Measurements from ENCODE around the gene CLDN15.
"Not testable (repeated sequence)": the region's sequence is repeated elsewhere in the genome, so short reads cannot be mapped to it uniquely, and the experiment has no call there.

CLDN15 gene

DNA sequence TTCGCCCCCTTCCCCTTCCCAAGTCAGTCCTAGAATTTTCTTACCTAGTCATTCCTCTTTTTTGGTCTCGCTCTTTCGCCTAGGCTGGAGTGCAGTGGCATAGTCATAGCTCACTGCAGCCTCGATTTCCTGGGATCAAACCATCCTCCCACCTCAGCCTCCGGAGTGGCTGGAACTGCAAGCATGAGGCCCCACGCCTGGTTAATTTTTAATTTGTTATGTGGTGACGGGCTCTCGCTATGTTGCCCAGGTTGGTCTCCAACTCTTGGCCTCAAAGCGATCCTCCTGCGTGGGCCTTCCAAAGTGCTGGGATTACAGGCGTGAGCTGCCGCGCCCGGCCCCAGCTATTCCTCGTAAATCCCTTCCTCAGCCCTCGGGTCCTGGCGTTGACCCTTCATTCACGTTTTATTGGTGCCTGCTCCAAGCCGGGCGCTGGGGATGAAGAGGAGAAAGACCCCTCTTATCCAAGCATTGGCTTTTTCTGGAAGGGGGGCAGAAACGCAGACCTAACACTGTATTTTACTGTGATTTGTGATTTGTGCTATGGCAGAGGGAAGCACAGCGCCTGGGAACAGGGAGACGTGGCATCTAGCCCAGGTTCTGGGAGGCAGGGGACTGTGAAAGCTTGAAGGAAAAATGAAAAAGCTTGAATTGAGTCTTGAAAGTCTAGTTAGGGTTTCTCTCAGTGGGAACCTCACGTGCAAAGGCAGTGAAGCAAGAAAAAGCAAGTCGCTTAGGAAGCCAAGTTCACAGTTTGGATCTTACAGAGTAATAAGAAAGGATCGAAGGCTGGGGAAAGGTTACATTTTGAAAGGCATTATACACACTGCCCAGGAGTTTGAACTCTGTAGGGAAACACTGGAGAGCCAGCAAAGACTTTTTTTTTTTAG, 19.1 kb downstream of the CLDN15 start:
- no peak for DNase-seq

- peak; percentile 91 for DNase-seq
Measured at GRCh38 chr7:101217388-101218235, 20.0 kb downstream of the CLDN15 start, which contains the start of the genes PLOD3 and ZNHIT1. PLOD3 (minus strand) TSS chr7:101217581; CDS start chr7:101217274, 307 bp downstream. ZNHIT1 (plus strand) TSS chr7:101218165; CDS start chr7:101218196, 31 bp downstream.

DNA sequence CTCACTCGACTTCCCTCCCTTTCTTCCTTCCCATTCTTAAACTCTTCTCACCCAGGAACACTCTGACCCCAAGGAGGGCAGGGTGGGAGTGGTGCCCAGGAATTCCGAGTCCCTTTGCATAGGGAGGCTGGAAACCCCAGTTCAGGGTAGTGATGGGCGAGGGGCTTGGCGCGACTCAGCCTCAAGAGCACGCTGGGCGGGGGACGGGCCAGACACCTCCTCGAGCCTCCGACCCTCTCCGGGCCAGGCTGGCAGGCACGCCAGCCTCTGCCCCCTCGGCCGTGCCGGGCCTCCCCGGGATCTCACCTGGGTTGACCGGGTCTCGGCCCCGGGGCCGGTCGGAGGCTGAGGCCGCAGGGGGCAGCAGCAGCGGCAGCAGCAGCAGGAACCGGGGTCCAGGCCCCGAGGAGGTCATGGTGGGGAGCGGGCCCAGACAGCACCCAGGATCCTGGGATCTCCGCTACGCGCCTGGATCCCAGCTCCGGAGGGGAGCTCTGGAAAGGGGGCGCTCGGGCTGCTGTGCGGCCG, 20.7 kb downstream of the CLDN15 start:
- no peak for DNase-seq

DNA sequence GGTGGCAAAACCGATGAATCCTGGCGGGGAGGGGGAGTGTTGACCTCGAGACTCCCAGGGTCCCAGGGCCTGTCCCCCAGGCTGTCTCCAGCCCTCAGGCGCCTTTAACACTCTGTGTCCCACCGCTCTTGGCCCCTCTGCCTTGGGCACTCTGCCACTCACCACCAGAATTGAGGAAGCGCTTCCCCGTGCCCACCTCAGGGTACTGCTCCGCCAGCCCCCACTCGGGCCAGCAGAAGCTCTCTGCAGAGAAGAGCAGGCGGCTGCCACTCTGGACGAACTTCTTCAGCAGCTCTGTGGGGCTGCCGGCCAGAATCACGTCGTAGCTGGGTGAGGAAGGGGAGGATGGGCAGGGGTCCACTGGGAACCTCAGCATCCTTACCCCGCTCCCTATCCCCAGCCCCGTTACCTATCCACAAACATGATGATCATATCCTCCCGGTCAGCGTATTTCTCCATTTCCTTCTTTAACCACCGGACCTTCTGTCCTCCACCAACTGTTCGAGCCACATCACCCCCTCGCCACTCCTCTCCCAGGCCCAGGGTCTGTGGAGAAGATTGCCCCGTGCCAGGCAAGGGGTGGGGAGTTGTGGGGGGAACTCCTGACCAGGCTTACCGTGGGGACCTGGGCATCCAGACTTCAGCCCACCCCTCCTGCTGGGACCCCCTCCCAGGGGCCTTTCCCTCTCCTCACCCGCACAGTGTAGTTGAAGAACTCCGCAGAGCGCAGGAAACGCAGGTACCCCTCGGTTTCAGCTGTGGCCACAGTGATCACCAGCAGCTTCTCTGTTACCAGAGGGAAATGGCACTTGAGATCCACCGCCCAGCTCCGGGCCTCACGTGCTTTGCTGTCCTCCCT, 21.4 kb downstream of the CLDN15 start:
- no peak for DNase-seq

GRCh38 chr7:101212014-101212413, 25.6 kb downstream of the CLDN15 start:
- DNase-seq, result no peak

- DNase-seq, result no peak
Measured at GRCh38 chr7:101211501-101211900, 26.1 kb downstream of the CLDN15 start.

DNA sequence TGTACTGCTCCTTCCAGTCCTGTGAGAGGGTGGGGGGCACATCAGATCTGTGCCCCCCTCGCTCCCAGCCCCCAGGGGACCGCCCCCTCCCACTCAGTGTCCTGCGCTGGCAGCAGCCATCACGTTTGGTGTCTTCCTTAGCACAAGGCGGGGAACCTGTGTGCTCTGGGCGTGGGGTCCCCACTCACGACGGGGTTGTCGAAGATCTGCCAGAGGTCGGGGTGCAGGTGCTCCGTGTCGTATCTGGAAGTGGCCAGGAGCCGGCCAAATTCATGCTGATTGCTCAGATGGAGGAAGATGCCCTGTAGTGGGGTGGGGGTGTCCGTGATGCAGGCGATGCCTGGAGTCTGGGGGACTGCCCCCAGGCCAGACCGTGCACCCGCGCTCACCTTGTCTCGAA, 27.5 kb downstream of the CLDN15 start:
- no peak for DNase-seq

DNA sequence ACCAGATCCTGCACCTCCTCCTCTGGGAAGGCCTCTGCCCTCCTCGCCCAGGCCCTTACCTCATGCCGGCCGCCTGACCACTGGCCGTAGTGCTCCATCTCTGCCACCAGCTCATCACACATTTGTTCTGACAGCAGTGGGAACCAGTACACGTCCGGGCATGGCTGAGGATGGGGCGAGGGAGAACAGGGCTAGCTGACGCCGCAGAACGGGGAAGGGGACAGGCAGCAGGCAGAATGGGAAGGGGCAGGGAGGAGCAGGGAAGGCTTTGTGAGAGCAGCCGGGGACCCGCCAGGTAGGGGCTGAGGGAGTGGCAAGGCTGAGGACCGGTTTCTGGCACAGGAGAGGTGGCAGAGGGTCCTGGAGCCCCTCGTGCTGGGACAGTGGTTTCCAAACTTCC, 28.8 kb downstream of the CLDN15 start:
- DNase-seq, result no peak

GRCh38 chr7:101207459-101207858, 30.1 kb downstream of the CLDN15 start:
- DNase-seq, result no peak

- no peak for DNase-seq
Measured at GRCh38 chr7:101206665-101207042, 30.9 kb downstream of the CLDN15 start.

GRCh38 chr7:101205901-101206664, 31.5 kb downstream of the CLDN15 start:
- no peak for DNase-seq

DNA sequence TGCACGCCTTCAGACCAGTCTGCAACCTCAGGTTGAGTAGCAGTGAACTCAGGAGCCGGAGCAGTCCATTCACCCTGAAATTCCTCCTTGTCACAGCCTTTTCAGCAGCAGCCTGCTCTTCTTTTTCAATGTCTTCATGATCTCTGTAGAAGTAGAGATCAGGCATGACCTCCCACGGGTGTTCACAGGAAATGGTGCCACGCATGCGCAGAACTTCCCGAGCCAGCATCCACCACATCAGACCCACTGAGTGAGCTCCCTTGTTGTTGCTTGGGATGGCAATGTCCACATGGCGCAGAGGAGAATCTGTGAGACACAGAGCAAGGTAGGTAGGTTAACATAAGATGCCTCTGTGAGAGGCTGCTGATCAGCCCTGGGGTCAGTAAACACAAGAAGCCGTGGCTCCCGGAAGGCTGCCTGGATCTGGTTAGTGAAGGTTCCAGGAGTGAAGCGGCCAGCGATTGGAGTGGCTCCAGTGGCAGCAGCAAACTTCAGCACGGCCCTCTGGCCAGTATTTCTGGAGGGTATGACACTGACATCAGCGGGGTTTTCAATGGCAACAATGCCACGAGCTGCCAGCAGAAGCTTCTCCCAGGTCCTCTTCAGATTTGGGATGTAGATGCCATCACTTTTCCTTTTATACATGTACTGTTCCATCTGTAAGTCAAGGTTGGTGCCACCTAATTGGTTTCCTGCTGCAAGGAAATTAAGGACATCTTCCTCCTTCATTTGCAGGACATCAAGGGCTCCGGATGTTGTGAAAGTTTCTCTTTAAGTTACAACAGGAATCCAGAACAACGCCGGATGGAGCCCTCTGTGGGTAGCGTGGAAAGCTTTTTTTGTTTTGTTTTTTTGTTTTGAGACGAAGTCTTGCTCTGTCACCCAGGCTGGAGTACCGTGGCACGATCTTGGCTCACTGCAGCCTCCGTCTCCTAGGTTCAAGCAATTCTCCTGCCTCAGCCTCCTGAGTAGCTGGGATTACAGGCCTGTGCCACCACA, 33.6 kb downstream of the CLDN15 start:
- DNase-seq, result not testable (repeated sequence)

- DNase-seq, result no peak
Measured at GRCh38 chr7:101202603-101202918, 35.0 kb downstream of the CLDN15 start.

DNA sequence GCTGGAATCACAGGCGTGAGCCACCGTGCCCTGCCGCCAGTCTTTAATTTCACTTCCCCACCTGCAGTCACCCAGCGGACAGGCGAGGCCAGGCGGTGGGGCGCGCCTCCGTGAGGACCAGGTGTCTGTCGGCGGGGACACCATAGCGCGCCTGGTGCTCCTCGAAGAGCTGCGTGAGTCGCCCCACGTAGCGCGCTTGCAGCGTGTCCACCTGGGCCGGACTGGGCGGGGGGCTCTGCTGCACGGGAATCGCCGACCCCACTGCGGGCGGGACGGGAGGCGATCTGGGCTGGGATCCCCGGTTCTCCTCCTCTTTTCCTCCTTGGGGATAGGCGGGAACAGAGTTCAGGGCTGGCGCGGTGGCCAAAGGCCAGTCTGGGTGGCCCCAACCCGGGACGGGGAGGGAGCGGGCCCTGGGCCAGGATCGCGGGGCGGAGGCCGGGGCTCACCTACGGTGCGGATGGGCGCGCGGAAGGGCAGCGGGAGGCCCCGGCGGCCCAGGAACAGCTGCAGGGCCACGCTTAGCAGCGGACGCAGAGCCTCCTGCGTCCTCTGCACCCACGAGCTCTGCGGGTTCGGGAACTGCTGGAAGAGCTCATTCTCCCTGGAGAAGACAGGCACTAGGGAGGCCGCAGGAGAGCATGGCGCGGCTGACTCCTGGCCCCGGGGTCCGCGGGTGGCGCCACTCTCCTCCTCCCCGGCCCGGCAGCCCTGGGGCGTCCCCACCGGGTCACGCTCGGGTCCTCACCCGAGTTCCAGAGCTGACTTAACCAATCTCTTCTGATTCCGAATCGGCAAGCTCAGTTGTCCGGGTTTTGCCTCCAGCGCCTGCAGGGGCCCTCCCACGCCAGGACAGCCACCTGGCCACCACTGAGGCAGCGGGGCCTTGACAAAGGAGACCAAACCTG, 35.7 kb downstream of the CLDN15 start:
- no peak for DNase-seq

DNA sequence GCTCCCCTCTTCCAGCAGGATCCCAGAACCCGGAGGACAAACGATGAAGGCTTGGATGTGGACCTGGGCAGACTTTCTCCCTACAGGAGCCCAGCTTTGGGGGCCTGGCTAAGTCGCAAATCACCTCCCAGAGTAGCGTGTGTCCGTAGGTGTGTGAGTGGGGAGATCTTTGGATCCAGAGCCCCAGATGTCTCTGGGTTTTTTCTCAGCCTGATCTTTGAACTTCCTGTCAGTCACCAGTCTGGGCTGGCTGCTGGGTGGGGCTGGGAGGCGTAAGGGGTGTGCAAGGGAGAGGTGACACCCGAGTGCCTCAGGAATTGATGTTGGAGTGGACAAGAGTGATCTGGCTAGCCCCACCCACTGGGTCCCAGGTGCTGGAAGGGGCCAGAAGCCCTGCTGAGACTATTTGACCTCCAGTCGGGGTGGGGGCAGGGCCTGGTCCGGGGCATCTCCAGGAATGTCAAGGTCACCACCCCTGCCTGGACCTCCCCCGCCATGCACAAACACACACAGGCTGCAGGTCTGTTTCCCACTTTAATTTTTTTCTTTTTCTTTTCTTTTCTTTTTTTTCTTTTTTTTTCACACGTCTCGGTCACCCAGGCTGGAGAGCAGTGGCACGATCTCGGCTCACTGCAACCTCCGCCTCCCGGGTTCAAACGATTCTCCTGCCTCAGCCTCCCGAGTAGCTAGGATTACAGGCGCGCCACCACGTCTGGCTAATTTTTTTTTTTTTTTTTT, 36.6 kb downstream of the CLDN15 start, which contains the start of gene MOGAT3:
TSS of gene MOGAT3 (minus strand) at position 175 of the 738 bp plus-strand sequence. CDS start 182 bp downstream, outside the sequence.
- DNase-seq, result no peak

GRCh38 chr7:101200504-101200861, 37.1 kb downstream of the CLDN15 start:
- DNase-seq, result no peak

DNA sequence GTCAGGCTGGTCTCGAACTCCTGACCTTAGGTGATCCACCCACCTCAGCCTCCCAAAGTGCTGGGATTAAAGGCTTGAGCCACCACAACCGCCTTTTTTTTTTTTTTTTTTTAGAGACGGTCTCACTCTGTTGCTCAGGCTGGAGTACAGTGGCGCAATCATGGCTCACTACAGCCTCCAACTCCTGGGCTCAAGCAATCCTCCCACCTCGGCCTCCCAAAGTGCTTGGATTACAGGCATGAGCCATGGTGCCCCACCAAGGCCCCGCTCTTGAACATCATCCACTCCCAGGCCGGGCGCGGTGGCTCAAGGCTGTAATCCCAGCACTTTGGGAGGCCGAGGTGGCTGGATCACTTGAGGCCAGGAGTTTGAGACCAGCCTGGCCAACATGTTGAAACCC, 38.1 kb downstream of the CLDN15 start:
- DNase-seq, result not testable (repeated sequence)

GRCh38 chr7:101198476-101198875, 39.1 kb downstream of the CLDN15 start:
- DNase-seq, result no peak

DNA sequence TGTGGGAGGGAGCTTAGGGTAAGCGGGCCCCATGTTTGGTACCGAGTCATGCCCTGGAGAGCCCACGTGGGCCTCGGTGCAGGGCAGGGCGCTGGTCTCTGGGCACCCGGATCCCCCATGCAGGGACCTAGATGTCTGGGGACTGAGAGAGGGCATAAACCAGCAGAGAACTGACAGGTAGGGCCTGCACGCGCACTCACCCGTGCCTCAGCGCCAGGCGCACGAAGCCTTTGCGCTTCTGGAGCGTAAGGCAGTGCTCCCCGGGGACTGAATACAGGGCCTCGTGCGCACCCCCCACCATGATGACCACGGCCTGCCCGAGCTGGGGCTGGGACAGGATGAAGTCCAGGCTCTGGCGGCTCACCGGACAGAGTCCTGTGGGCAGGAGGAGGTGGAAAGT, 39.6 kb downstream of the CLDN15 start:
- DNase-seq, result no peak

Measured in activated T-cell treated with anti-CD3 and anti-CD28 coated beads, Interleukin-2, amount 50 U/mL, for 1 hour (primary cell).